Tibial nerve (tissue), 4 donors: ENCODE measurements around the gene UBL4A.

Experiments
- CTCF ChIP-seq, 5 experiments: fragments of 200-600 bp in 3 of 5; fragments of 450-650 bp in 2 of 5; sonication (generic) in 3 of 5; IDR thresholded peaks; one replicate each; pipeline ENCODE4 v1.5.1; 2016 to 2019; ENCODE audit warnings: antibody characterized with exemption in 5 of 5, mild to moderate bottlenecking in 3 of 5, moderate library complexity in 2 of 5
- EP300 ChIP-seq, 2 donors: sonication (generic); formaldehyde crosslinking; IDR thresholded peaks; one replicate each; pipeline ENCODE4 v1.6.1; 2017; ENCODE audit warnings: antibody characterized with exemption in 2 of 2, mild to moderate bottlenecking in 1 of 2

DNA sequence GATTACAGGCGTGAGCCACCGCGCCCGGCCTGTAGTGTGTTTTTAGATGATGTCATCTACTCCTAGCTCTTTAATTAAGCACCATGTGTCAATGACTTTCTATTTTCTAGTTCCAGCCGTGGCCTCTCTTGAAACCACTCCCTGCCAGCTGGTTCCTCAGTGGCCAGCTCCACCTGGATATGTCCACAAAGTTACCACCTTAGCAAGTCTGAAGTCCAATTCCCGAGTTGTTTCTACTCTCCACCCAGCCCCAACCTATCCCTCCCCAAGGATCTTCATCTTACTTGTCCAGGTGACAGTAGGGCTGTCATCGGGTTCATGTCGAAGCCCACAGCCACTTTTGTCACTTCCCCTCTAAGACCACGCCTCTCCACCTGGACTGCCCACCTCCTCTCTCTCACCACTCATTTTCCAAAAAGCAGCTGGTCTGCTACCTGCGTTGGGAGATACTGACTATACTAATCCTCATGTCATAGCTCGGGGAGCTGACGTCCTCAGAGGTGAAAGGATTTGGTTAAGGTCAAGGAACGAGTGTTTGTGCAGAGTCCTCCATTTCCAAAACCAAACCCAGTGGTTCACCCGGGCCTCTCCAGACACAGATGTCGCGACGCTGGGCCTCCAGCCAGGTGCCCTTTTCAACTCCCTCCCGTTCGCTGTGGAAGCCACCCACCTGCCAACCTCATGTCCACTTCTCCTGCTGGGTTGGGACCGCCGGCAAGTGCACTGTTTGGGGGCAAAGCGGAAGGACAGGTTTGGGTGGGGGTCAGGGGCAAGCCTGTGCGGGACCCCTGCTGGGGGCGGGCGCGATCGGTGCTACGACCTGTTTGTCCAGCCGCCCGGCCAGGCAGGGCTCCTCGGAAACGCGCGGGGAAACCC is 28.9 kb upstream of the UBL4A start:
- no peak for TF ChIP-seq EP300 (IDR thresholded peaks at IDR 0.05)
- no peak for TF ChIP-seq CTCF (IDR thresholded peaks at IDR 0.05)
